ENCODE data around the gene CFAP299.

Gene CFAP299

DNA sequence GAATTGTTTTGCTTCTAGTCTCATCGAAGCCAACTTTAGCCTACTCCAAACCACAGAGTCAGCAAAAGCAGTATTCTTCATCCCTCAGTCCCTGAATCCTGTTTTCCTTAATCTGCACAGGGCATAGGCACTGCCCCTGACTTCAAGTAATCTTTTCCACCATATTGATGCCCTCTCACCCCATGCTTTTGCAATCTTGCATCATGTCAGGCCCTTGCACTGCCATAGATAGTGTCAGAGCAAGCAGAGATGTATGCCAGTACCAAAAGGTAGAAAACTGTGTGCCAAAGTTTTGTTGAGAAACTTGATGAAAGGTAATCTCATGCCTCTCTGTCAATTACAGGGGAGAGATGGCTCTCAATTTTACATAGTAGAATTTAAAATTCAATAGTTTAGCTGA is 131.1 kb downstream of the CFAP299 start:
- no peaks in the 10 kb centered on the region for H3F3A ChIP-seq (ENCODE audit: insufficient read depth)
- H3K4me3 ChIP-seq (ENCODE audit: insufficient read depth, low read length, poor library complexity, severe bottlenecking), result no peak overlapping the region
- no peaks in the 10 kb centered on the region for H3K79me2 ChIP-seq (ENCODE audit: insufficient read depth, low read length)
- no peak overlapping the region for H2AFZ ChIP-seq (ENCODE audit: low read depth, low read length, severe bottlenecking)
- H3K27ac ChIP-seq (ENCODE audit: low read depth, low read length), result no peak overlapping the region
- no peaks in the 10 kb centered on the region for H3K27me3 ChIP-seq (ENCODE audit: low read length)
- H3K9ac ChIP-seq (ENCODE audit: low read length), result no peak overlapping the region
- no peaks in the 10 kb centered on the region for H3K36me3 ChIP-seq (ENCODE audit: low read length)
- no peaks in the 10 kb centered on the region for H3K9me2 ChIP-seq (replicated peaks; ENCODE audit: insufficient read depth, low read length)
- TF ChIP-seq, protein P1, sequence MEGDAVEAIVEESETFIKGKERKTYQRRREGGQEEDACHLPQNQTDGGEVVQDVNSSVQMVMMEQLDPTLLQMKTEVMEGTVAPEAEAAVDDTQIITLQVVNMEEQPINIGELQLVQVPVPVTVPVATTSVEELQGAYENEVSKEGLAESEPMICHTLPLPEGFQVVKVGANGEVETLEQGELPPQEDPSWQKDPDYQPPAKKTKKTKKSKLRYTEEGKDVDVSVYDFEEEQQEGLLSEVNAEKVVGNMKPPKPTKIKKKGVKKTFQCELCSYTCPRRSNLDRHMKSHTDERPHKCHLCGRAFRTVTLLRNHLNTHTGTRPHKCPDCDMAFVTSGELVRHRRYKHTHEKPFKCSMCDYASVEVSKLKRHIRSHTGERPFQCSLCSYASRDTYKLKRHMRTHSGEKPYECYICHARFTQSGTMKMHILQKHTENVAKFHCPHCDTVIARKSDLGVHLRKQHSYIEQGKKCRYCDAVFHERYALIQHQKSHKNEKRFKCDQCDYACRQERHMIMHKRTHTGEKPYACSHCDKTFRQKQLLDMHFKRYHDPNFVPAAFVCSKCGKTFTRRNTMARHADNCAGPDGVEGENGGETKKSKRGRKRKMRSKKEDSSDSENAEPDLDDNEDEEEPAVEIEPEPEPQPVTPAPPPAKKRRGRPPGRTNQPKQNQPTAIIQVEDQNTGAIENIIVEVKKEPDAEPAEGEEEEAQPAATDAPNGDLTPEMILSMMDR (IDR thresholded peaks at IDR 0.05; ENCODE audit: insufficient read depth, low read length, poor library complexity, severe bottlenecking), result no peak
- no peak for TF ChIP-seq EZH2phosphoT487 (conservative IDR thresholded peaks at IDR 0.05; ENCODE audit: low read length)
- H3K4me2 ChIP-seq (ENCODE audit: low read depth, low read length, poor library complexity, severe bottlenecking), result no peak overlapping the region
- H3K9me3 ChIP-seq (ENCODE audit: insufficient read depth, low read length), result no peaks in the 10 kb centered on the region
- H4K20me1 ChIP-seq (ENCODE audit: low read depth, low read length), result no peaks in the 10 kb centered on the region

DNA sequence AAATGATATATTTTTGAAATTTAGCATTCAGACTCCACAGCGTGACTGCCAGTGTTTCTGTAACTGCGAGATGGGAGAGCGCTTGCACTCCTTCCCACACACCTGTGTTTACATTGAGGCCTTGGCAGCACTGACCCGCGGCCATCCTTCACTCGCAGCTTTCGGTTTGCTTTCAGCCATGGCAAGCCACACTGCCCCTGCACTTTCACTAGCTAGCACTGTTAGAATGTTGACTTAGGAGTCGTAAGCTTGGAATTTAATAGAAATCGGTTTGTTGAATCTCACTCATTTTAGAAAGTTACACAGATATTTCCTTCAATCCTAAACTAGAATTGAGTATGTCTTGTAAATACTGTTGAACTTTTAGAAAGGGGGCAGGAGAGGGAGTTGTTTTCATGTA is 136.2 kb downstream of the CFAP299 start:
- Histone ChIP-seq H3K36me3 (ENCODE audit: low read length) (no peaks in the 10 kb centered on the region), H3K9me2 (replicated peaks; ENCODE audit: insufficient read depth, low read length) (no peaks in the 10 kb centered on the region), H3K9ac (ENCODE audit: low read length) (peak overlapping the region; percentile 42; the same call in 1 of the 2 replicates), H3K27me3 (ENCODE audit: low read length) (no peaks in the 10 kb centered on the region), H3K9me3 (ENCODE audit: insufficient read depth, low read length) (no peaks in the 10 kb centered on the region), H3K79me2 (ENCODE audit: insufficient read depth, low read length) (no peaks in the 10 kb centered on the region), H3K4me2 (ENCODE audit: low read depth, low read length, poor library complexity, severe bottlenecking) (peak overlapping the region; percentile 72), H3K27ac (ENCODE audit: low read depth, low read length) (no peak overlapping the region), H3F3A (ENCODE audit: insufficient read depth) (no peaks in the 10 kb centered on the region), H3K4me3 (ENCODE audit: insufficient read depth, low read length, poor library complexity, severe bottlenecking) (no peak overlapping the region), H2AFZ (ENCODE audit: low read depth, low read length, severe bottlenecking) (peak overlapping the region; percentile 87), H4K20me1 (ENCODE audit: low read depth, low read length) (no peaks in the 10 kb centered on the region)
- TF ChIP-seq, protein P1 (IDR thresholded peaks at IDR 0.05; ENCODE audit: insufficient read depth, low read length, poor library complexity, severe bottlenecking), result no peak
- no peak for TF ChIP-seq EZH2phosphoT487 (conservative IDR thresholded peaks at IDR 0.05; ENCODE audit: low read length)

DNA sequence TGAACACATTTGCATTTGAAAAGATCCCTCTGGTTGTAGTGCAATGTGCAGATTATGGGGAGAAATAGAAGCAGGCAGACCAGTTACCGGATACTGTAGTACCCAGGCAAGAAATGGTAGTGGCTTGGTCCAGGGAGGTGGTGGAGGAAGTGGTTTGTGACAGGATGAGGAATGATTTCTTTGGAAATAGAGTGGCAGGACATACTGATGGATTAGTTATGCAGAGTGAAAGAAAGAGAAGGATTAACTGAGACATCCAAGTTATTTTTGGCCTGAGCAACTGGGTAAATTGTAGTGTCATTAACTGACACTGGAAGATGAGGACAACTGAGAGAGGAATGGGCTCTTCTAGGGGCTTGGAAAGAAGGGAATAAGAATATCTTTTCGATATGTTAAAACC is 139.7 kb downstream of the CFAP299 start:
- Histone ChIP-seq H3K79me2 (ENCODE audit: insufficient read depth, low read length) (no peaks in the 10 kb centered on the region), H2AFZ (ENCODE audit: low read depth, low read length, severe bottlenecking) (no peak overlapping the region), H3K4me3 (ENCODE audit: insufficient read depth, low read length, poor library complexity, severe bottlenecking) (no peak overlapping the region), H3K4me2 (ENCODE audit: low read depth, low read length, poor library complexity, severe bottlenecking) (no peak overlapping the region), H3K36me3 (ENCODE audit: low read length) (no peaks in the 10 kb centered on the region), H4K20me1 (ENCODE audit: low read depth, low read length) (no peaks in the 10 kb centered on the region), H3K9ac (ENCODE audit: low read length) (no peak overlapping the region), H3K9me2 (replicated peaks; ENCODE audit: insufficient read depth, low read length) (no peaks in the 10 kb centered on the region), H3F3A (ENCODE audit: insufficient read depth) (no peaks in the 10 kb centered on the region), H3K27me3 (ENCODE audit: low read length) (no peaks in the 10 kb centered on the region), H3K27ac (ENCODE audit: low read depth, low read length) (no peak overlapping the region), H3K9me3 (ENCODE audit: insufficient read depth, low read length) (no peaks in the 10 kb centered on the region)
- no peak for TF ChIP-seq EZH2phosphoT487 (conservative IDR thresholded peaks at IDR 0.05; ENCODE audit: low read length)
- TF ChIP-seq, protein P1 (IDR thresholded peaks at IDR 0.05; ENCODE audit: insufficient read depth, low read length, poor library complexity, severe bottlenecking), result no peak
